Cardiac muscle cell (in vitro differentiated cells and primary cell): ENCODE measurements around the gene SOCS1. TPM values are rescaled to one million over a fixed set of nuclear protein-coding genes. Genes with fewer than 3 reads are reported as not detected.
A peak's percentile ranks its signal among the peaks of the same experiment; 100 is the strongest.
"Not testable (repeated sequence)": the region's sequence is repeated elsewhere in the genome, so short reads cannot be mapped to it uniquely, and the experiment has no call there.

ENCODE experiments used
- DNase-seq, 2 donors: peaks; one replicate each; pipeline versions ENCODE4 v3.0.0 to v3.0.0-alpha.2; 2010 to 2017; ENCODE audit warnings: low read depth in 1 of 2, low spot score in 1 of 2
- H3K27ac ChIP-seq: fragments of 200-600 bp; sonication (generic); 2 replicates; pipeline ENCODE4 v1.5.1; 2016
- H3K27me3 ChIP-seq: fragments of 200-600 bp; sonication (generic); 2 replicates; pipeline ENCODE4 v1.6.0; 2016; ENCODE audit warnings: control low read depth
- H3K36me3 ChIP-seq: fragments of 200-600 bp; sonication (generic); 2 replicates; pipeline ENCODE4 v1.5.1; 2016; ENCODE audit warnings: control low read depth
- H3K4me1 ChIP-seq: fragments of 200-600 bp; sonication (generic); 2 replicates; pipeline ENCODE4 v1.8.1; 2017; ENCODE audit warnings: low read depth, mild to moderate bottlenecking, mixed run types
- H3K4me3 ChIP-seq: fragments of 200-600 bp; sonication (generic); 2 replicates; pipeline ENCODE4 v1.5.1; 2016; ENCODE audit warnings: mild to moderate bottlenecking
- H3K9me3 ChIP-seq: fragments of 200-600 bp; sonication (generic); 2 replicates; pipeline ENCODE4 v1.5.1; 2017; ENCODE audit warnings: low read depth, mild to moderate bottlenecking, control low read depth
- CTCF ChIP-seq: IDR thresholded peaks from 2 replicates; pipeline ENCODE4 v1.5.1; 2012; ENCODE audit warnings: low read depth, mild to moderate bottlenecking, low read length
- polyA plus RNA-seq: library from polyadenylated mRNA; unstranded; fragments of >200 nt; fragmentation: Nextera tagmentation; extraction: Ambion mirVana; gene quantifications from 2 replicates; pipeline ENCODE4 v1.2.1, GENCODE V29; 2016
- total RNA-seq: library from RNA; depleted of rRNA; stranded (reverse); fragments of >200 nt; gene quantifications from 2 replicates; pipeline ENCODE4 v1.2.3, GENCODE V29; 2016

SOCS1 gene
- total and polyA plus RNA-seq, 2 experiments from 2014 or later: 3.6 to 11.0 TPM

DNA sequence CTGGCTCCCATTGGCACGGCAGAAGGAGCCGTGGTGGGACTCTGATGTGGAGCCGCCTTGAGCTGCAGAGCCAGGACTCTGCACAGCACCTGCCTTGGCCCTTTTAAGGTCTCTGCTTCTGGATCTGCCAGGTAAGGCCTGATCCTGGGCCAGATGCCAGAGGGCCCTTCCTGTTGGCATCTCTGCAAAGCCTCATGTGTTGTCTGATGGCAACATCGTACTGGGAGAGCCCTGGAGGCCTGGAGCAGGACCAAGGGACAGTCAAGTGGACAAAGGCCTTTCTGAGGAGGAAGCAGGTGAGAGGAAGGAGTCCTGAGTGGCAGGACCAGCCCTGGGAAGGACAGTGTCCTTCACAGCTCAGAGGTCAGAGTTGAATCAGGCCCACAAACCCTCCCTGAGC, 26.1 kb downstream of the SOCS1 start:
- DNase-seq: no peak
- no peak overlapping the region for H3K27ac ChIP-seq
- no peak for TF ChIP-seq CTCF

GRCh38 chr16:11229432-11229831, 26.6 kb downstream of the SOCS1 start:
- Histone ChIP-seq H3K36me3 (no peaks in the 10 kb centered on the region), H3K4me3 (no peak overlapping the region), H3K4me1 (no peaks in the 10 kb centered on the region), H3K27me3 (no peaks in the 10 kb centered on the region), H3K9me3 (no peaks in the 10 kb centered on the region), H3K27ac (no peak overlapping the region)
- no peak for DNase-seq
- no peak for TF ChIP-seq CTCF

More for the DNA sequence above, 26.1 kb downstream of the SOCS1 start:
- Histone ChIP-seq H3K36me3 (no peaks in the 10 kb centered on the region), H3K9me3 (no peaks in the 10 kb centered on the region), H3K27me3 (no peaks in the 10 kb centered on the region), H3K4me3 (no peak overlapping the region), H3K4me1 (no peaks in the 10 kb centered on the region)

- no peaks in the 10 kb centered on the region for H3K4me1 ChIP-seq
- no peak for TF ChIP-seq CTCF
- no peaks in the 10 kb centered on the region for H3K9me3 ChIP-seq
- no peaks in the 10 kb centered on the region for H3K36me3 ChIP-seq
- no peak overlapping the region for H3K4me3 ChIP-seq
- H3K27ac ChIP-seq: no peak overlapping the region
- no peak for DNase-seq
- no peaks in the 10 kb centered on the region for H3K27me3 ChIP-seq
Measured at GRCh38 chr16:11225677-11226549, 30.1 kb downstream of the SOCS1 start.

GRCh38 chr16:11224894-11225676, 30.9 kb downstream of the SOCS1 start:
- Histone ChIP-seq H3K9me3 (no peaks in the 10 kb centered on the region), H3K27me3 (no peaks in the 10 kb centered on the region), H3K4me1 (no peaks in the 10 kb centered on the region), H3K36me3 (no peaks in the 10 kb centered on the region), H3K27ac (no peak overlapping the region), H3K4me3 (no peak overlapping the region)
- no peak for TF ChIP-seq CTCF
- DNase-seq: no peak

- DNase-seq: peak in 1 of 2 donors; percentile 38
- Histone ChIP-seq H3K27ac (no peak overlapping the region), H3K9me3 (no peaks in the 10 kb centered on the region), H3K27me3 (no peaks in the 10 kb centered on the region), H3K4me3 (no peak overlapping the region), H3K36me3 (no peaks in the 10 kb centered on the region), H3K4me1 (no peaks in the 10 kb centered on the region)
- no peak for TF ChIP-seq CTCF
Measured at GRCh38 chr16:11224096-11224893, 31.7 kb downstream of the SOCS1 start.

DNA sequence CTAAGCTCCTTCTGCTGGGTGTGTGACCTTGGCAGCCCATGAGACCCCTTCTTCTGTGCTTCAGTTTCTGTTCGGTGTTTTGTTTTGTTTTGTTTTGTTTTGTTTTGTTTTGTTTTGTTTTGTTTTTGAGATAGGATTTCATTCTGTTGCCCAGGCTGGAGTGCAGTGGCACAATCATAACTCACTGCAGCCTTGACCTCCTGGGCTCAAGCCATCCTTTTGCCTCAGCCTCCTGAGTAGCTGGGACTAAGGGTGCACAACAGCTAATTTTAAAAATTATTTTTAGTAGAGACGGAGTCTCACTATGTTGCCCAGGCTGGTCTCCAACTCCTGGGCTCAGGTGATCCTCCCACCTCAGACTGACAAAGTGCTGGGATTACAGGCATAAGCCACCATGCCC, 35.5 kb downstream of the SOCS1 start:
- not testable (repeated sequence) for H3K4me1 ChIP-seq, H3K9me3 ChIP-seq, H3K27ac ChIP-seq, DNase-seq, H3K4me3 ChIP-seq, H3K36me3 ChIP-seq, H3K27me3 ChIP-seq
